Left ventricle myocardium inferior (tissue), 1 donor: ENCODE data around the gene OSM. TPM values are rescaled to one million over a fixed set of nuclear protein-coding genes. Genes with fewer than 3 reads are reported as not detected.
A peak's percentile ranks its signal among the peaks of the same experiment; 100 is the strongest.

ENCODE experiments used
- DNase-seq: peaks from one replicate; pipeline ENCODE4 v3.0.0-alpha.2; 2020
- H3K27ac ChIP-seq: fragments of 200-600 bp; replicated peaks from 2 replicates; pipeline ENCODE4 v1.8.0; 2021
- H3K27me3 ChIP-seq: fragments of 200-600 bp; 2 replicates; pipeline ENCODE4 v1.8.0; 2021; ENCODE audit warnings: low read depth
- H3K36me3 ChIP-seq: fragments of 200-600 bp; 2 replicates; pipeline ENCODE4 v1.8.0; 2021
- H3K4me1 ChIP-seq: fragments of 200-600 bp; 2 replicates; pipeline ENCODE4 v1.8.0; 2021
- H3K4me3 ChIP-seq: fragments of 200-600 bp; 2 replicates; pipeline ENCODE4 v1.8.0; 2021; ENCODE audit warnings: mild to moderate bottlenecking, moderate library complexity
- H3K9me3 ChIP-seq: fragments of 200-600 bp; replicated peaks from 2 replicates; pipeline ENCODE4 v1.8.0; 2021
- CTCF ChIP-seq: fragments of 200-600 bp; IDR thresholded peaks from 2 replicates; pipeline ENCODE4 v1.8.0; 2021; ENCODE audit warnings: antibody characterized with exemption, mild to moderate bottlenecking, borderline replicate concordance
- intact Hi-C: fragments of 100-400 bp; cut with micrococcal nuclease; formaldehyde crosslinking; loops from one replicate; pipeline ENCODE4 v1.11.0; 2022
- total RNA-seq: library from RNA; stranded (reverse); fragmentation: NEBNext Ultra II Directional; extraction: Animal tissue kit (Norgen Biotek cat#: 25700); gene quantifications from one replicate; pipeline ENCODE4 v1.2.1, GENCODE V29; 2021
- donor health status: DM: no; HTN: yes; CAD: no; lungs with severe emphysema.

The OSM gene
- total RNA-seq, 1 donor from 2014 or later, result not detected

GRCh38 chr22:30310881-30311771 lies 44.5 kb upstream of the OSM start:
- Histone ChIP-seq H3K36me3 (no peaks in the 10 kb centered on the region), H3K27ac (peak overlapping the region; percentile 87), H3K4me1 (peaks cover 98% of the 10 kb centered on the region), H3K9me3 (no peaks in the 10 kb centered on the region), H3K27me3 (no peaks in the 10 kb centered on the region), H3K4me3 (peak overlapping the region; percentile 43)
- DNase-seq, result peak; percentile 80
- TF ChIP-seq CTCF, result no peak
- intact Hi-C loops, result no loop called here

- intact Hi-C loops, result no loop called here
- no peak for DNase-seq
- H3K27ac ChIP-seq, result peak overlapping the region; percentile 87
Observed at GRCh38 chr22:30309951-30310741, 43.5 kb upstream of the OSM start.

GRCh38 chr22:30308518-30309230 lies 42.0 kb upstream of the OSM start:
- no peak overlapping the region for H3K4me3 ChIP-seq
- no peaks in the 10 kb centered on the region for H3K9me3 ChIP-seq
- intact Hi-C loops, result no loop called here
- H3K4me1 ChIP-seq, result peaks cover 98% of the 10 kb centered on the region
- no peaks in the 10 kb centered on the region for H3K27me3 ChIP-seq
- no peak for DNase-seq
- no peak for TF ChIP-seq CTCF
- peaks cover 4% of the 10 kb centered on the region for H3K36me3 ChIP-seq
- H3K27ac ChIP-seq, result peak overlapping the region; percentile 87

More at GRCh38 chr22:30309951-30310741, 43.5 kb upstream of the OSM start:
- no peaks in the 10 kb centered on the region for H3K27me3 ChIP-seq
- no peaks in the 10 kb centered on the region for H3K36me3 ChIP-seq
- H3K4me3 ChIP-seq, result peak overlapping the region; percentile 43
- peaks cover 98% of the 10 kb centered on the region for H3K4me1 ChIP-seq
- no peak for TF ChIP-seq CTCF
- H3K9me3 ChIP-seq, result no peaks in the 10 kb centered on the region

- intact Hi-C loops, result no loop called here
- Histone ChIP-seq H3K4me3 (no peak overlapping the region), H3K4me1 (peaks cover 100% of the 10 kb centered on the region), H3K36me3 (peaks cover 10% of the 10 kb centered on the region), H3K9me3 (no peaks in the 10 kb centered on the region), H3K27ac (peak overlapping the region; percentile 87), H3K27me3 (no peaks in the 10 kb centered on the region)
- DNase-seq, result no peak
- no peak for TF ChIP-seq CTCF
Observed at GRCh38 chr22:30308093-30308492, 41.4 kb upstream of the OSM start.

GRCh38 chr22:30307041-30307574 lies 40.5 kb upstream of the OSM start:
- Histone ChIP-seq H3K27ac (peak overlapping the region; percentile 87), H3K27me3 (no peaks in the 10 kb centered on the region), H3K9me3 (no peaks in the 10 kb centered on the region), H3K4me3 (no peak overlapping the region), H3K4me1 (peaks cover 100% of the 10 kb centered on the region), H3K36me3 (peaks cover 11% of the 10 kb centered on the region)
- no peak for DNase-seq
- intact Hi-C loops, result no loop called here
- TF ChIP-seq CTCF, result no peak
